Suprapubic skin (tissue), 4 donors: ENCODE data around the gene PITPNM3.

Experiments
- EP300 ChIP-seq: sonication (generic); formaldehyde crosslinking; IDR thresholded peaks from one replicate; pipeline ENCODE4 v1.6.1; 2017; ENCODE audit warnings: antibody characterized with exemption
- POLR2A ChIP-seq, 2 donors: fragments of 450-650 bp; IDR thresholded peaks; one replicate each; pipeline ENCODE4 v1.6.1; 2017; ENCODE audit warnings: antibody characterized with exemption in 2 of 2, mild to moderate bottlenecking in 2 of 2, moderate library complexity in 2 of 2
- POLR2AphosphoS5 ChIP-seq, 3 donors: sonication (generic); formaldehyde crosslinking; IDR thresholded peaks; one replicate each; pipeline ENCODE4 v1.6.1; 2017; ENCODE audit warnings: antibody characterized with exemption in 3 of 3
- TF ChIP-seq, protein P1 (sequence below), 2 donors: fragments of 200-600 bp in 1 of 2; fragments of 450-650 bp in 1 of 2; sonication (generic) in 1 of 2; IDR thresholded peaks; one replicate each; pipeline ENCODE4 v1.5.1; 2016 to 2019; ENCODE audit warnings: antibody characterized with exemption in 2 of 2, mild to moderate bottlenecking in 1 of 2, moderate library complexity in 1 of 2

DNA sequence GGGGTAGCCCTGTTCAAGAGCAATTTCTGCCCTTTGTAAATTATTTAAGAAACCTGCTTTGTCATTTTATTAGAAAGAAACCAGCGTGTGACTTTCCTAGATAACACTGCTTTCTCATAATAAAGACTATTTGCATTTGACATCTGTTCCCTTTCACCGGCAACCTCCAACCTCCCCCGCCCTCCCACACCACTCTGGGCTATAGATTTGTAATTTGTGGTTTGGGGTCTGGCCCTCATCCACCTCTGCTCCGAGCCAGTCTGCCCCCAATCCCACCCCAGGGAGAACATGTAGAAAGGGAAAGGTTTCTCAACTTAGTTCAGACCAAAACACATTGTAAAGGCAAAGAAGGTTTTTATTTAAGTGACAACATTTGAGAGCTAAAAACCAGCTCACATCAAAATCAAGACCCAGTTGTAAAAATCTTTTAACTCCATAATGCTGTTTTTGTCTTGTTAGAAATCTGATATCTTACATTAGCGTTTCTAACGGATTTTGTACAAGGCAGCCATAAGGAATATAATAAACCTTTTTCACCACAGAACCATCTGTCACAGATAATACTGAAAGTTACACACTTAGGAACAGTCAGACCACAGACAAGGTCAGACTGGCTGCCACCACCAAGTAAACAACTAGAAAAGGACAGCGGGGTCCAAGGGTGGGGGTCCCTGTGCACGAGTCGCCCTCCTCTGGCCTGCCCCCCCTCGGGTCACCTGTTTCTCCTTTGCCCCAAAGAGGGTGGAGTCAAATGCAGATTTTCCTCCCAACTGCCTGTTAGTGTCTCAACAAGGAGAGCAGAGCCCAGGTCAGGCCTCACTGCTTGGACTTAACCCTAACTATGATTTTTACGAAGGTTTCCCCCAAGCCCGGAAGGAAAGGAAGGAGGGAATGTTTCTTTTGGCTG lies 105.2 kb downstream of the PITPNM3 start:
- TF ChIP-seq, protein P1, sequence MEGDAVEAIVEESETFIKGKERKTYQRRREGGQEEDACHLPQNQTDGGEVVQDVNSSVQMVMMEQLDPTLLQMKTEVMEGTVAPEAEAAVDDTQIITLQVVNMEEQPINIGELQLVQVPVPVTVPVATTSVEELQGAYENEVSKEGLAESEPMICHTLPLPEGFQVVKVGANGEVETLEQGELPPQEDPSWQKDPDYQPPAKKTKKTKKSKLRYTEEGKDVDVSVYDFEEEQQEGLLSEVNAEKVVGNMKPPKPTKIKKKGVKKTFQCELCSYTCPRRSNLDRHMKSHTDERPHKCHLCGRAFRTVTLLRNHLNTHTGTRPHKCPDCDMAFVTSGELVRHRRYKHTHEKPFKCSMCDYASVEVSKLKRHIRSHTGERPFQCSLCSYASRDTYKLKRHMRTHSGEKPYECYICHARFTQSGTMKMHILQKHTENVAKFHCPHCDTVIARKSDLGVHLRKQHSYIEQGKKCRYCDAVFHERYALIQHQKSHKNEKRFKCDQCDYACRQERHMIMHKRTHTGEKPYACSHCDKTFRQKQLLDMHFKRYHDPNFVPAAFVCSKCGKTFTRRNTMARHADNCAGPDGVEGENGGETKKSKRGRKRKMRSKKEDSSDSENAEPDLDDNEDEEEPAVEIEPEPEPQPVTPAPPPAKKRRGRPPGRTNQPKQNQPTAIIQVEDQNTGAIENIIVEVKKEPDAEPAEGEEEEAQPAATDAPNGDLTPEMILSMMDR (IDR thresholded peaks at IDR 0.05): no peak
- TF ChIP-seq POLR2A (IDR thresholded peaks at IDR 0.05) (no peak), POLR2AphosphoS5 (IDR thresholded peaks at IDR 0.05) (no peak), EP300 (no peak)
